OCI-LY7 (cell line): Measurements from ENCODE around the gene IGF1R. TPM values are rescaled to one million over a fixed set of nuclear protein-coding genes. Genes with fewer than 3 reads are reported as not detected.

ENCODE experiments used
- BruUV-seq: library from RNA; stranded (reverse); fragments of 400-500 nt; replicated peaks from 2 replicates; lab custom pipeline; 2021; lab: Mats Ljungman, UMichigan
- CTCF ChIA-PET: fragments of 300-600 bp; sonication (Branson Sonifier 250); formaldehyde crosslinking; loops from one replicate; lab custom pipeline; 2022; ENCODE audit warnings: antibody characterized with exemption; ENCODE audit not compliant: unreplicated experiment; lab: Charles Lee
- POLR2A ChIA-PET: fragments of 300-600 bp; sonication (Branson Sonifier 250); formaldehyde crosslinking; loops from one replicate; lab custom pipeline; 2022; ENCODE audit warnings: antibody characterized with exemption; lab: Charles Lee
- DNase-seq: peaks from one replicate; pipeline ENCODE4 v3.0.0-alpha.2; 2015; ENCODE audit warnings: low spot score
- H2AFZ ChIP-seq: fragments of 200-600 bp; sonication (generic), shearing (Covaris generic); 2 replicates; pipeline ENCODE4 v1.6.1; 2014; ENCODE audit warnings: mild to moderate bottlenecking, antibody characterized with exemption, low read length, moderate library complexity
- H3K27ac ChIP-seq: fragments of 200-600 bp; sonication (generic); 2 replicates; pipeline ENCODE4 v1.5.1; 2014; ENCODE audit warnings: mixed run types, low read depth, mild to moderate bottlenecking, moderate library complexity, low read length, inconsistent platforms; ENCODE audit not compliant: poor library complexity, severe bottlenecking
- H3K36me3 ChIP-seq: fragments of 200-600 bp; sonication (generic); 2 replicates; pipeline ENCODE4 v1.6.1; 2014; ENCODE audit warnings: mild to moderate bottlenecking, antibody characterized with exemption, low read length, moderate library complexity, mixed read lengths; ENCODE audit not compliant: insufficient read depth
- H3K4me1 ChIP-seq: fragments of 200-600 bp; sonication (generic); 2 replicates; pipeline ENCODE4 v1.5.1; 2014; ENCODE audit warnings: mild to moderate bottlenecking, low read length; ENCODE audit not compliant: insufficient read depth, poor library complexity, severe bottlenecking
- H3K4me2 ChIP-seq: fragments of 200-600 bp; sonication (generic); 2 replicates; pipeline ENCODE4 v1.6.1; 2014; ENCODE audit warnings: mild to moderate bottlenecking, low read length
- H3K4me3 ChIP-seq: fragments of 200-600 bp; sonication (generic); 2 replicates; pipeline ENCODE4 v1.5.1; 2014; ENCODE audit warnings: mild to moderate bottlenecking, low read depth, low read length; ENCODE audit not compliant: poor library complexity, severe bottlenecking
- H3K79me2 ChIP-seq: fragments of 200-600 bp; sonication (generic); 2 replicates; pipeline ENCODE4 v1.6.1; 2016; ENCODE audit warnings: low read depth, mild to moderate bottlenecking, low read length, moderate library complexity, mixed read lengths; ENCODE audit not compliant: insufficient read depth
- H3K9me2 ChIP-seq: fragments of 200-600 bp; sonication (generic); 2 replicates; pipeline ENCODE4 v1.6.1; 2016; ENCODE audit warnings: mild to moderate bottlenecking, low read length, mixed read lengths; ENCODE audit not compliant: insufficient read depth
- H3K9me3 ChIP-seq: fragments of 200-600 bp; sonication (generic); 2 replicates; pipeline ENCODE4 v1.6.1; 2014; ENCODE audit warnings: mild to moderate bottlenecking, mixed run types, low read length, mixed read lengths
- H4K20me1 ChIP-seq: fragments of 200-600 bp; sonication (generic); 2 replicates; pipeline ENCODE4 v1.6.1; 2014; ENCODE audit warnings: mild to moderate bottlenecking, antibody characterized with exemption, low read length, moderate library complexity, mixed read lengths; ENCODE audit not compliant: insufficient read depth
- EZH2phosphoT487 ChIP-seq: fragments of 200-600 bp; sonication (generic); IDR thresholded peaks from 2 replicates; pipeline ENCODE4 v1.6.1; 2018; ENCODE audit warnings: low read depth, borderline replicate concordance, mild to moderate bottlenecking, mixed run types, antibody characterized with exemption, low read length, moderate library complexity, mixed read lengths
- intact Hi-C: fragments of 100-400 bp; cut with micrococcal nuclease; formaldehyde crosslinking; loops from one replicate; pipeline ENCODE4 v1.10.0; 2022; ENCODE audit not compliant: unreplicated experiment
- total RNA-seq, 2 experiments: library from RNA; depleted of rRNA in 1 of 2; stranded (reverse); fragments of >200 nt in 1 of 2; shearing (Covaris generic) in 1 of 2; gene quantifications; 2 replicates each; pipeline ENCODE4 v1.2.3, GENCODE V29; 2014 to 2022
- TF ChIP-seq, protein P1 (sequence below): fragments of 200-600 bp; sonication (generic); conservative IDR thresholded peaks from 2 replicates; pipeline ENCODE4 v1.5.1; 2014; ENCODE audit warnings: mild to moderate bottlenecking, antibody characterized with exemption, low read length, moderate library complexity, mixed read lengths

Gene IGF1R
- total RNA-seq, 2 experiments from 2014 or later: 26.5 to 29.1 TPM

DNA sequence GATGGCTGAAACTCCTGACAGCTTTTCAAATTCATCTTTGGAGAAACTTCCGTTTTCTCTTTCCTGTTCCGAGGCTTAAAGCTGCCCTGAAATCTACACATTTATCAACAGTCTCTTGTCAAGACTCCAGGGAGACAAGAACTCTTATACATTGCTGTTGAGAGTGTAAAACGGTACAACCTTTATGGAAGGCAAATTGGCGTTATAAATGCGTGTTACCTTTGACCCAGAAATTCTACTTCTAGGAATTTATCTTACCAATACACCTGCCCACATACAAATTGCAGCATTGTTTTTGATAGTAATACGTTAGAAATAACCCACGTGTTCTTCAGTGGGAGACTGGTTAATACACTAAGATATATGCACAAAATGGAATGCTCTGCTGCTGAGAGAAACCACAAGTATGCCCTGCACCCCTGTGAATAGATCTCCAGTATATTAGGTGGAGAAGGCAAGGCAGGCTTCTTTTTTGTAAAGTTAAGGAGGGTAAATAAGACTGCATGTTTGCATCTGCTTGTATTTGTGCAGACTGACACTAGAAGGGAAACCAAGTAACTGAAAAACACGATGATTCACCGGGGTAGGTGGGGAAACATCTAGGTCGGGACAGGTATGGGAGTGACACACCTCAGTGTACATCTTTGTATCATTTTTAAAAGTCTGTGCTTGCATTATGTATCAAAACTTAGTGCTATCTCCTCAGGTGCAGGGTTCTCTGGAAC, 97.5 kb downstream of the IGF1R start:
- Histone ChIP-seq H3K4me2 (no peak overlapping the region), H3K9me2 (no peaks in the 10 kb centered on the region), H3K36me3 (no peaks in the 10 kb centered on the region), H3K79me2 (no peaks in the 10 kb centered on the region), H3K4me1 (no peaks in the 10 kb centered on the region), H2AFZ (no peak overlapping the region), H3K27ac (no peak overlapping the region), H3K9me3 (no peaks in the 10 kb centered on the region), H3K4me3 (no peak overlapping the region), H4K20me1 (peaks cover 30% of the 10 kb centered on the region)
- TF ChIP-seq, protein P1, sequence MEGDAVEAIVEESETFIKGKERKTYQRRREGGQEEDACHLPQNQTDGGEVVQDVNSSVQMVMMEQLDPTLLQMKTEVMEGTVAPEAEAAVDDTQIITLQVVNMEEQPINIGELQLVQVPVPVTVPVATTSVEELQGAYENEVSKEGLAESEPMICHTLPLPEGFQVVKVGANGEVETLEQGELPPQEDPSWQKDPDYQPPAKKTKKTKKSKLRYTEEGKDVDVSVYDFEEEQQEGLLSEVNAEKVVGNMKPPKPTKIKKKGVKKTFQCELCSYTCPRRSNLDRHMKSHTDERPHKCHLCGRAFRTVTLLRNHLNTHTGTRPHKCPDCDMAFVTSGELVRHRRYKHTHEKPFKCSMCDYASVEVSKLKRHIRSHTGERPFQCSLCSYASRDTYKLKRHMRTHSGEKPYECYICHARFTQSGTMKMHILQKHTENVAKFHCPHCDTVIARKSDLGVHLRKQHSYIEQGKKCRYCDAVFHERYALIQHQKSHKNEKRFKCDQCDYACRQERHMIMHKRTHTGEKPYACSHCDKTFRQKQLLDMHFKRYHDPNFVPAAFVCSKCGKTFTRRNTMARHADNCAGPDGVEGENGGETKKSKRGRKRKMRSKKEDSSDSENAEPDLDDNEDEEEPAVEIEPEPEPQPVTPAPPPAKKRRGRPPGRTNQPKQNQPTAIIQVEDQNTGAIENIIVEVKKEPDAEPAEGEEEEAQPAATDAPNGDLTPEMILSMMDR: no peak
- no peak for TF ChIP-seq EZH2phosphoT487
- ChIA-PET CTCF (no interaction called here), POLR2A (interaction anchor here (1.1 kb wide), 1 partner anchor 8 kb away, joined by 3 read pairs; no protein-coding TSS in a partner anchor)
- no peak for DNase-seq
- intact Hi-C loops: no loop called here
- no TSS peak for BruUV-seq

DNA sequence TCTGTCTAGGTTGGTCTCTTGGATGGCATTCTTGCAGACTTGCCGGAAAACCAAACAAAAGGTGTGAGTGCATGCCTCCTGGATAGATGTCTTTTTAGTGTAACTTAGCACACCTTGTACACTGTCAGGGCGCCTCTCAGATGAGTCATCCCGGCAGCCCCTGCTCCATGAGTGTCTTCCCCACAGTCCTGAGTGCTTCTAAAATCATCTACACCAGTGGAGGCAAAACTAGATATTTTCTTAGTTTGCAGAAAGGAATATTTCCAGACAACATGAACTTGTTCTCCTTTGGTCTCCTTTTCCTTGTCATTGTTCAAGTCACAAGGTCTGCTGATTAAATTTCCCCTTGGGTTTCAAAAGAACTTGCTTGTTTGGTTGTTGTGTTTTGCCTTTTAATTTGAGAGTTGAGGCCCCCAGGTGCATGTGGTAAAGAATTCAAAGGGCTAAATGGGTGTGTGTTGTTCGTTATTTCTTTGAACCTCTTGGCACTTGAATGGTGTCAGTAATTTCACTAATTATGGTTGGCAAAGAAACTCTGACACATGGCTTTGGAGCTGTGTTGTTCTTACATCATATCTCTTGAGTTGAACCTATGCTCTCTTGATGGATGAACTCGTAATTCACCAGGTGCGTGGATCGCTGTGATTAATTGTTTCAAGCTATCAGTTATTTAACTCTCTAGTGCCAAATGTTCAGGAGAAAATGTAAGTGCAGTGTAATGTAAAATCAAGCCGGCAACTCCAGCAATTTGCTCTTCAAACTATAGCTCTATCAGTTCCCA, 98.2 kb downstream of the IGF1R start:
- no peak for DNase-seq
- Histone ChIP-seq H3K79me2 (no peaks in the 10 kb centered on the region), H4K20me1 (peaks cover 36% of the 10 kb centered on the region), H3K4me3 (no peak overlapping the region), H3K9me2 (no peaks in the 10 kb centered on the region), H3K4me2 (no peak overlapping the region), H3K27ac (no peak overlapping the region), H3K9me3 (no peaks in the 10 kb centered on the region), H3K36me3 (no peaks in the 10 kb centered on the region), H2AFZ (no peak overlapping the region), H3K4me1 (no peaks in the 10 kb centered on the region)
- no TSS peak for BruUV-seq
- no peak for TF ChIP-seq EZH2phosphoT487
- TF ChIP-seq, protein P1: no peak
- POLR2A ChIA-PET: no interaction called here
- intact Hi-C loops: no loop called here
- CTCF ChIA-PET: no interaction called here
